Inflammatory macrophage (primary cell): ENCODE results near the gene GINS1.

ENCODE experiments used
- DNase-seq, 2 donors: peaks; one replicate each; pipeline ENCODE4 v3.0.0-alpha.2; 2020 to 2022

Gene GINS1

DNA sequence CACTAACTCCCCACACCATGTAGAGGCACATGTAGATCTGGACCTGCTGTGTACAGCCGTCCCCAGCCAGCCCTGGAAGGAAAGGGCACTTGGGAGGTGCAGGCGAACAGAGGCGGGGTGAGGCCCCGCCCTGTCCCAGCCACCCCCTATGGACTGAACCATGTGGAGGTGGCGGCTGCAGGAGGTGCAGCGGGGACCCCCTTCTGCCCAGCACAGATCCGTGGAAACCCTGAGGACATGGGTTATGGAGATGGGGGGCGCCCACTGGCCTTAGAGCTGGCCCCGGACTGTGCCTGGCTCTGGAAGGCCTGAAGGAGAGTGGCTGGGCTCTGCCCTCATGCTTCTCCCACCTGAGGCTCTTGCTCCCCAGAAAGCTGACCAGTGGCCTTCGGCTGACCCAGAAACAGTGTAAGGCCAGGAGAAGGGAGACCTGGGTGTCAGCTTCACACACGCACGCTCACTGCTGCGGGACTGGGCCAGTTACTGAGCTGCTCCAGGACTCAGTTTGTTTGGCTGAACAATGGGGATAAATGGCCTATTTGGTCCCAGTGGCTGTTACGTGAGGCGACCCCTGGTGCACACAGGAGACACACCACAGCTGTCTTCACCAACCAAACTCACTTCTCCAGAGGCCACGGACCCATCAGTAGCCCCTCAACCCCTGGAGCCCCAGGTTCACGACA is 87.2 kb downstream of the GINS1 start:
- no peak for DNase-seq

DNA sequence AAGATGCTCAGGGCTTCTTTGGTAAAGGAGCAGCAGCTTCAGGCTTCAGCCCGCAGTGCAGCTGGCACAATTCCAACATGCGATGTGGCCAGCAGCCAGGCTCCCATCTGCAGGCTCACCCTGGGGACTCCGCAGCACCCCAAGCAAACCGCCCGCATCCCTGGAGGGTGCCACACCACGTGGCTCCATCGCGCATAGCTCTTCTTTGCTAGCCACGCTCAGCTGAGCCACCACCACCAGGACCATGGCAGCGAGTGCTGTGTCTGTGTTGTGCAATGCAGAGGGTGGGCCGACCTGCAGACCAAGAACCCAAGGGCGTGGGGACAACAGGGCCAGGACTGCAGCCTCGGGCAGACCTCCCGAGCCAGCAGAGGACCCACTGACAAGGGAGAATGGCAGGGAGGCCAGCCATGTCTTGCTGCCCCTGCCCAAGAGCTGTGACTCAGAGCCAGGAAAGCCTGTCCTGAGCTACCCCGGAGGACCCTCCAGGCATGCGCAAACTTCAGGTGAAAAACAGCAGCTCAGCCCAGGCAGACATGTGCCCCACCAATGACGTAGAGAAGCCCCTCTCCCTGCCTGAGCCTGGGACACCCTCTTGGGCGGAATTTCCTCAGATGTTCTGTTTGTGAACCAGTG is 87.8 kb downstream of the GINS1 start:
- DNase-seq, result no peak

DNA sequence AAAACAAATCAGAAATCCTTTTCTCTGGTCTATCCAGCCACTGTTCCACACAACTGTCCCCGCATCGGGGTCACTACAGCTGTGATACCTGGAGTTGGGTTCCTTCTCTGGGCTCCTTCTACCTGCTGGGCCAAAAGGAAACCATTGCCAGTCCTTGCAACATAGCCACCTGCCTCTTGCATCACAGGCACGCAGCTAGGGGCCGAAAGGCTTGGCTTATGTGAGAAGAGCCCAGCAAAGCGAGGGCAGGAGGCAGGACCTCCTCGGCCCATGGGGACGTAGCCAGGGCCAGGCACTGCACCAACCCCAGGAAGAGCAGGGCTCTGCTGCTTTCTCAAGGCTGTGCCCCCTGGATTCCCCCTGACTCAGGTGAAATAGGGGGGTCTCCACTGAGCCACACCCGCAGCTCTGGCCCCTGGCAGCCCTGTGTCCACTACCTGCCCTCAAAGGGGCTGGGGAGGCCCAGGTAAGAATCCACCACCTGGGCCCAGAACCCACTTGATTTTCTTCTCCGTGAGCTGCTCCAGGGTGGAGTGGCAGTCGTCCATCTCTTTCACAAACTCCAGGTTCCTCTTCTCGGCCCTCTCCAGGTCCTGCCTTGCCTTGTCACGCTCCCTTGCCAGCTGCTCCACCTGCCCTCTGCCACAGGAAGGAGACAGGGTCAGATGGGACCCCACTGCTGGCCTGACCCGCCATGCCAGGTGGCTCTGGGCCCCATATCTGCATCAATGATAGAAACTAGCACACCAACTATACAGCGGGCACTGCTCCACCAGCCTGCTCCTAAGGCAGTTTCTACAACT is 88.9 kb downstream of the GINS1 start:
- no peak for DNase-seq

- no peak for DNase-seq
Observed at GRCh38 chr20:25496968-25497401, 89.5 kb downstream of the GINS1 start.

DNA sequence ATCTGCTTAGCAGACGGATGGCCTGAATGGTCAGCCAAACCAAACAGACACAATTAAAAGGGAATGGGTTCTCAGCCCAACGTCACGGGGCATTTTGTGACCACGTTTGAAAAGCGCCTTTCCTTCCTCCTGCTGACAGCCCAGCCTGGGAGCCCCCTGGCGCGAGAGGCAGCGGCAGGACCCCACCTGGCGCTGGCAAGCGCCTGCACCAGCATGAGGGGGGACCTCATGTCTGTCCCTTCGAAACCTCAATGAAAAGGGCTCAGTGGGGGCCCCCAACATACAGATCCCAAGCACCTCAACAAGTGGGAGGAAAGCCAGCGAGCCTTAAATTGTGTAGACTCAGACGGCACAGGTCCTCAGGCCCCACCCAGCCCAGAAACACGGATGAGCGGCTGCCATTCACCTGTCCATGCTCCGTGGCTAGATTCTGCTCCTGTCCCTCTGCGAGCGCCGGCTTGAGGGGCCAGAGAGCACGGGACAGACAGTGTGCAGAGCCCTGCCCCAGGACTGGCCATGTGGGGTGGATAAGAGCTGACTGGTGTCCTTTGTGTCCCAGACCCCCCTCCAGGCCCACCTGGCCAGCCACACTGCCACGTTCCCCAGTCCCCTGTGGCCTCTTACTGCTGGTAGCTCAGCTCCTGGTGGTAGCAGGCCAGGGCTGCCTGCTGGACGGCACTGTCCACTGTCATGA is 90.3 kb downstream of the GINS1 start:
- no peak for DNase-seq
